Posterior cingulate gyrus (tissue), 11 donors: Measurements from ENCODE around the gene ROBO1.
A peak's percentile ranks its signal among the peaks of the same experiment; 100 is the strongest.

ENCODE experiments used
- DNase-seq, 10 donors: peaks; one replicate each; pipeline versions ENCODE4 v3.0.0 to v3.0.0-alpha.2; 2020 to 2021; ENCODE audit warnings: mixed read lengths in 3 of 10
- intact Hi-C: fragments of 100-400 bp; cut with DNase I; formaldehyde crosslinking; loops from one replicate; pipeline ENCODE4 v1.15.1; 2023

The ROBO1 gene

DNA sequence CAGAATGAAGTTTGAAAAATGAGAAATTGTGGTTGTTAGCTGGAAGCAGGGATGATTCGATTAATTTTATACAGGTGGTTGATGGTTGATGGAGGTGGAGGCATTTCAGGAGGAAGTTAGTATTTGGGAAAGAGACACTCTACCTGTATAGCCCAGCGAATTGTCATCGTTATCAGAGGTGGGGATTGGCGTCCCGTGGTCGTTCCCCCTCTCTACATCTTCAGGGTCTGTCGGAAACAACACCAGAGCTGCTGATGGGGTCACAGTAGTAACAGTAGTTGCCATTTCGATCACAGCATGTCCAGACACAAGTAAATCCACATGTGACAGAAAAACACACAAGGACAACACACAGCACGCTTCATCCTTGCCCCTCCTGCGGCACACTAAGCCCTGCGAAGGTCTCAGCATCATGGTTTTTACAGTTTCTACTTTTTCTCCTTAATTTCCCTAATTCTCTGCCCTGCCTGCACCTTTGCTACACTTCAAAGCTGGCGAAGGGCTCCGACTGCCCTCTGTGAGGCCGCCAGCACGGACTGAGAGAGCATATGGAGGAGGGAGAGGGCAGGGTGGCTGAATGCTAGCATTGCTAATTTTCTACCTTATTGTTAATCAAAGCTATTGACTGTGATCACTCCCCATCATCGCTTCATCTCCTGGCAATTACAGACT, 642.3 kb downstream of the ROBO1 start:
- DNase-seq, result no peak
- intact Hi-C loops, result no loop called here

DNA sequence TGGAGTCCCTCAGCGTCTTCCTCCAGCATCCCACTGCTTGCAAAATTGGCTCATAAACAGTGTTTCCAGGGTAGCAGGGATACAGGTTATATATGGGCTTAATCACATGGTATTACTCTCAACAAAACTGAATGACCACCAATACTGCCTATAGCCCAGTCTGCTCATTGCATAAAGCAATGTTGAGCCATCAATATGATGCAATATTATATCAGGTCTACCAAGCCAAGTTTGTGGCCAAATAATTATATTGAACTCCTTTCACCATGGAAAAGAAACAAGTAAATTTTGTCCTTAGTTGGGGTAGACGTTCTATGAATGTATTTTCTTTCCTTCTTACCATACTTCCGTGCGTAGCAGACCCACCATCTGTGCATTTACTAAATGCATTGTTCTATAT, 652.3 kb downstream of the ROBO1 start:
- intact Hi-C loops, result no loop called here

DNA sequence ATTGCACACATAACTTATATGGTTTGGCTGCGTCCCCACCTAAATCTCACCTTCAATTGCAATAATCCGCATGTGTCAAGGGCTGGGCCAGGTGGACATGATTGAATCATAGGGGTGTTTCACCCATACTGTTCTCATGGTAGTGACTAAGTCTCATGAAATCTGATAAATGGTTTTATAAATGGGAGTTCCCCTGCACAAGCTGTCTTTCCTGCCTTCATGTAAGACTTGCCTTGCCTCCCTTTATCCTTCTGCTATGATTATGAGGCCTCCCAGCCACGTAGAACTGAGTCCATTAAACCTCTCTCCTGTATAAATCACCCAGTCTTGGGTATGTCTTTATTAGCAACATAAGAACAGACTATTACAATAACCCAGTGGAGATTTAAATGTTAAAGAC, 653.9 kb downstream of the ROBO1 start:
- DNase-seq, result no peak

More for the DNA sequence above, 652.3 kb downstream of the ROBO1 start:
- DNase-seq, result no peak

DNA sequence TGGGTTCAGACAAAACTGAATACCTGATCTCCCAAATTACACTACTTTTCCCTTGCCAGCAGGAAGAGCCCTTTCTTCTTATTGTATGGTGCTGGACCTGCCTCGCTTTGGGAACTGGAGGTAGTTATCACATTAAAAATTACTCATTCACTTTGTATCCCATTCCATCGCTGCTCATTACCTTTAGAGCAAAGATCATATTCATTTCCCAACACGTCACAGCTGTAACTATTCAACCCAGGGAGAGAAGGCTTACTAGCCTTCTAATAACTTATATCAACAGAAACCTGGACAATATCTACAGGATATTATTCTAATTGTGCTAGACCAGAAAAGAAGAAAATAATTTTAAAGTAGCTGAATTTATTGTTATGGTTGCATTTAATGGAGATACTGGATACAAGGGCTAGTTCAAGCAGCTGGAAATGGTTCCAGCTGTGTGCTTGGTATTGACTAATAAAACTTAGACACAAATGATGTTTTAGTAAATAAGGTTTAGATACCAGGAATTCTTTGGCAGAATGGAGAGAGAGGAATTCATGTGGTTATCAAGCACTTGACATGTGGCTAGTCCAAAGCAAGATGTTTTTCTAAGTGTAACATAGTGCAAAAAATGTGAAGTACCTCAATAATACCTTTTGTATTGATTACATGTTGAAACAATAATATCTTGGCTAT, 656.3 kb downstream of the ROBO1 start:
- no peak for DNase-seq
- intact Hi-C loops, result no loop called here

More for the DNA sequence above, 653.9 kb downstream of the ROBO1 start:
- intact Hi-C loops, result no loop called here

DNA sequence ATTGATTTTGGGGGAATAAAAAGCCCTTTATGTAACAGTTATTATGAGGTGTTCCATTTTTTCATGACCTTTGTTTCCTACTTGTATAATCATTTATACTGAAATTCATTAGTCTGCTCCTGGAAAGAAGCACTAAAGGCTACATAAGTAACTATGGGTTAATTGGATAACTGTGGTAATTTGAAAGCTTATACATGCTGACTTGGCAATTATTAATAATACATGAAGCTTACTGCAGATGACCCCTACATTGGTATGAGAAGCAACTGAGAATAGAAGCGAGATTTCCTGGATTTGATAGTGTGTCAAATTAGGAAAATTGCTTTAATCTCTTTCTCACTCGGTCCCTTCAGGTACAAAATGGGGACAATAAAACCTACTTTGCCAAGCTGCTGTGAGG, 658.0 kb downstream of the ROBO1 start:
- DNase-seq, result no peak
- intact Hi-C loops, result no loop called here

DNA sequence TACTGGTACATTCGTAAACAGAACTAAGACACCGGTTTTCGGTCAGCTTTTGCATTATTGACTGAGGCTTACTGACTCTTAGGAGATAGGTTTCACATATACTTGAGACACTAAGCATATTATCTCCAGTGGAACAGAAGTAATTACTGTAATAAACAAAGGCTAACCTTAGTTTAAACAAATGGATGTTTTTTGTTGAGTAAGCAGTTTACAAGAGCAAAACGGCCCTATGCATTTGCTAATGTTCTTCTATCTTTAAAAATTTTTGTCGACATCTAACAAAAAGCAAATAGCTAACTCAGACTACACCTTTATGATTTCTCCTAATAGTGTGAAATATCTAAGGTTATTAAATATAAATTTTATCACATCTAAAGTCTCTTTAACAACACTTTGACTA, 664.5 kb downstream of the ROBO1 start:
- intact Hi-C loops, result no loop called here
- no peak for DNase-seq

DNA sequence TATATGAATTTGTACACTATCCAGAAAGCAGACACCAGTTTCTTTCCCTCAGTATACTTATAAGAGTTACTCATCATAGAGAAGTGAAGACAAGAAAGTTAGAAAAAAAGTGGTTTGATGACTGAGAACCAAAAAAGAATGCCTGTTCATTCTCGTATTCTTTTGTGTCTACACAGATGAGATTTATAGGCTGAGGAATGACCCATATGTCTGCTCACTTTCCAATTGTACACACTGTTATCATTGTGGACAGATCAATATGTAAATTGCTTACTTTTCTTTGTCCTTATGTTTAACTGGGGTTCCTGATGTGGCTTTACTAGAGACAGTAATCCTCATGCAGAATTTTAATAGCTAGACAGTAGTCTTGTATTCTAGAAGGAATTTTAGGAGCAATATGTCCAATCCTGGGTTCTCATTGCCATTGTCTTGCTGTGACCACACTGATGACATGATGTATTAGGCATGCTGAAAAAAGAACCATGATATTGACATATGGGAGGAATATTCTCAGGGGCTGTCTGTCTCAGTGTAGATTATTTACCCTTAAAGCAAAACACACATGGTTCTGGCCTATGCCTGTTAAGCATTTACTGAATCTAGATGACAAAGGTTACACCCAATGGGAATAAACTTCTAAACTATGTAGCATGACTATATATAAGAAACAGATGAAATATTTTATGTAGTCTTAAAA, 669.7 kb downstream of the ROBO1 start:
- intact Hi-C loops, result no loop called here
- no peak for DNase-seq

DNA sequence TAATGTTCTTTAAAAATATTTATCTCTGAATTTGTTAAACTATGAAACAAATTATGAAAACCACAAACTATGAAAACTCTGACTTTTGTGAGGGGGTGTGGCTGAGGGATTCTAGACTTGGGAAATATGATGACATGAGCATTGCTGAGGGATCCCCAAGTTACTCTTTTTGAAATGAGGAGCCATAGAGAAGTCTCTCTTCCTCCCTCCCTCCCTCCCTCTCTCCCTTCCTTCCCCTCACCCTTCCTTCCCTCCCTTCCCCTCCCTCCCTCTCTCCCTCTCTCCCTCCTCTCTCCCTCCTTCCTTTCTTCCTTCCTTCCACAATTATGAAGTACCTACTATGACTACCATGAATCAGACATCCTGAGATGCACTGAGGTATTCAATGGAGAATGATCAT, 673.1 kb downstream of the ROBO1 start:
- DNase-seq, result no peak
- intact Hi-C loops, result no loop called here

DNA sequence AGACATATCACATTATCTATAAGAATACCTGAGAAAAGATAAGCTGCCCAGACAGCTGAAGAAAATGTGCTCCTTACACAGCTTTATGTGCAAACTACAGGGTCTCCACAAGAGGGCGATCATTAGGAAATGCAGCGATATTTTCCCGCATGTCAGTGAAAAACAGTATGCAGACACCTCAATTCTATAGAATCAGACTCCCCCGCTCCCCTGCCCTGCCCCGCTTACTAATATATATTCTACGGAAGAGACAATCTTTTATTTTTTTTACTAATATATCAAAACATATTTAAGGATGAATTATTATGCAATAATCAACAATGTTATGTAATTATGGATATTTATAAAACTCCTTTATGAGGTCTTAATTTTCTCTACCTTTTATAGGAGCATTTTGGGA, 681.3 kb downstream of the ROBO1 start:
- intact Hi-C loops, result loop anchor here (5.0 kb wide), 1 partner anchor 276 kb away; no protein-coding TSS in a partner anchor
- DNase-seq, result peak in 9 of 10 donors; percentile 7 to 72 (median 37)

DNA sequence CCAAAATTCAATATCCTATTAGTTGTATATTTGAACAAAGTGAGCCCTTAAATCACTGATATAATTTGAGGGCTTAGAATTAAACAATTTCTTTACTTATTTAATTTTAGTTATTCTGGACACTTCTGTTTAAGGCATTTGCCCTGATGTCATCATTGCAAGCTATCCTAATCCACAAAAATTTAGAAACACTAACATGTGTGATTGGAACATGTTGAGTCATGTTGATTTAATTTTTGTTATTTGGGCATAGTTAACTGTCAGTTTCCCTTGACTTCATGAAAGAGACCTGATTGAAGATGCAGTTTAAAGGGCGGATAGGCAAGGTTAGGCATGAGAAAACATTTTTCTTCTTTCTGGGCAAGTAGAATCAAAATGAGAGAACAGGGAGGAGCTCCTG, 682.6 kb downstream of the ROBO1 start:
- DNase-seq, result no peak
- intact Hi-C loops, result loop anchor here (5.0 kb wide), 1 partner anchor 277 kb away; no protein-coding TSS in a partner anchor

DNA sequence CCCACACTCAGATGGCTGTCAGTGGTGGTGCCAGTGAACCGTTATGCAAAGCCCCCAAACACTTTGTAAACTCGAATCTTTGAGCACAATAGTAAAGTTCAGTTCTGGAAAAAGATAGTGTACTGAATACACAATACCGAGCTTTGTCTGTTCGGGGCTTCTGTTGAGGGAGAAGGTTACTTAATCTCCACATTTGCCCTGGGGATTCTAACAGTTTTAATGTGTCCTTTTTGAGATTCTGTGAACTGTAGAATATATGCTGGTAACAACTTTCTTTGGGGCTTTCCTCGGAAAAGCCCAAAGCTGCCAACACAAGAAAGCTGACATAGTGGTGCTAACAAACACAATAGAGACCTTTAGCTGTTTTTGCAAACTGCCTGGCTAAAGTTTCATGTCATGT, 686.5 kb downstream of the ROBO1 start:
- no peak for DNase-seq
- intact Hi-C loops, result no loop called here

DNA sequence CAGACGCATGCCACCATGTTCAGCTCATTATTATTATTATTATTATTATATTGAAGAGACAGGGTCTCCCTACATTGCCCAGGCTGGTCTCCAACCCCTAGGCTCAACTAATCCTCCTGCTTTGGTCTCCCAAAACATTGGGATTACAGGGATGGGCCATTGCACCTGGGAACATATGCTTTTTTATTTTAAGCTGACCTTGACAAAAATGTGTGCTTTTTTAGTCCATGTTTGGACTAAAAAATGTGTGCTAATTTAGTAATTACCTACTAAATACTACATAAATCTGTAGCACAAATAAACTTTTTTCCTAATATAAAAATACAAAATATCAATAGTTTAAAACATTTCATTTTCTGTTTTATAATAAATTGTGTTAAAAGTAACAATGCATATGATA, 693.2 kb downstream of the ROBO1 start:
- DNase-seq, result no peak
- intact Hi-C loops, result no loop called here

DNA sequence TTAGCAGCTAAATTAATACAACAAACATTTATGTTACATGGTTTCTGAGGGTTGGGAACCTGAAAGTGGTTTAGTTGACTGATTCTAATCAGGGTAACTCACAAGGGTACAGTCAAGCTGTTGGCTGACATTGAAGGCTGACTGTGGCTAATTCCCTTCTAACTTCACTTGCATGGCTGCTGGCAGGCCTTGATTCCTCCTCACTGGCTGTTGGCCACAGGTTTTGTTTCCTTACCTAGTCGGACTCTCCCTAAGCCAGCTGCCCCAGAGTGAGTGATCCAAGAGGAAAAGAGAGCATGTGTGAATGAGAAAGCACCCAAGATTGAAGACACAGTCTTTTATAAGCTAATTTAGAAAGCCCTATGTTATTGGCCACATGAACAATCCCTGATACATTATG, 700.1 kb downstream of the ROBO1 start:
- no peak for DNase-seq
- intact Hi-C loops, result no loop called here

DNA sequence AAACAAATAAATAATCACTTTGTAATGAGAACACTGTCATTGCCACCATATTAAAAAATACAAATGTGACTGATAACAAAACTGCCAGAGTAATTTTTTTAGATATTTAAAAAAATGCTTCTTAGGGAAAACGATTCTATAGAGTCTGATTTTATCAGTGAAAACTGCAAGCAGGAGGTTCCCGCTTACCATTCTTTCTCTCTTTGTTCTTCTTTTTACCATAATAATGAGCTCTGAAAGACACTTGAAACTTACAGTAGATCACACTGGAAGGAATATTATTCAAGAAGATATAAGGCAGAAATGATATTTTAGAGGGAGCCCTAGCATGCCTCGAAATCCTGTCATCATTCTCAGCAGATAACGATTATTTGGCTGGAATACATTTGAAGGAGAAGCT, 701.3 kb downstream of the ROBO1 start:
- intact Hi-C loops, result no loop called here
- no peak for DNase-seq

DNA sequence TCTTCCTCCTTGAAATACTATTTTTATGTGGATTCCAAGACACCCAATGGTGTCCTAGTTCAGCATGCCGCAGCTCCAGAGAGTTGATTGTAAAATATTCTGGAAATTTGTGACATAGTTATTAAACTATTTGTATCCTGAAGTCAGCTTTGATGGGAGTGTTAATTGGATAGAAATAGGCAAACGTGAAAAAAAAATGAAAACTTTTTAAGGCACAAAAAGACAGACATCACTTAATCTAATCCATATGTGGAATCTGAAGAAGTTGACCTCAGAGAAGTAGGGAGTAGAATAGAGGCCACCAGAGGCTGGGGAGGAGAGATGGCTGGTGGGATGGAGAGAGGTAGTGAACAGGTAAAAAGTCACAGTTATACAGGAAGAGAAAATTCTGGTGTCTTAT, 704.2 kb downstream of the ROBO1 start:
- DNase-seq, result no peak
- intact Hi-C loops, result no loop called here

DNA sequence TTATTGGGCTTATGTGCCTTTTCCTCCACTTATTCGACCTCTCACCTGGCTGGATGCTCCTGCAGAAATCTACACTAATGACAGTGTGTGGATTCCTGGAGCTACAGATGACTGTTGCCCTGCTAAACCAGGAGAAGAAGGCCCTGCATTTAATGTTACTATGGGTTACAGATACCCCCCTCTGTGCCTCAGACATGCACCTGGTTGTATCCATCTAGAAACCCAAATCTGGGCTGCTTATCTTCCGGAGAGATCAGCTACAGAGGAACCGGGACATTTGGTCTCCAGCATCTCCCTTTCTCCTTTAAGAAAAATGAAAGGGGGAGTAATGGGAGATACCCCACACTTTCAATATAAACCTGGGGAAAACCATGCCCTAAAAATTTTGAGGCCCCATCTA, 710.0 kb downstream of the ROBO1 start:
- DNase-seq, result no peak
- intact Hi-C loops, result no loop called here

DNA sequence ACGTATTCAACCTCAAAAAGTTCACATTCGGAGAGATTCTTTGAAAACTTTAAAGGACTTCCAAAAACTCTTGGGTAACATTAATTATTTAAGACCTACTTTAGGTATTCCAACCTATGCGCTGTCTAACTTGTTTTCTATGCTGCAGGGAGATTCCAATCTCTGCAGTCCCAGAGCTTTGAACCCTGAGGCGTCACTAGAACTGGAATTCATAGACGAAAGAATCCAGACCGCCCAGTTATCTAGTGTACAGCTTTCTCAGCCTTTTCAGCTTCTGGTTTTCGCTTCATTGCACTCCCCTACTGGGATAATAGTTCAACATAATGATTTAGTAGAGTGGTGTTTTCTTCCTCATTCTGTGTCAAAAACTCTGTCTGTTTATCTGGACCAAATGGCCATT, 711.3 kb downstream of the ROBO1 start:
- no peak for DNase-seq
- intact Hi-C loops, result no loop called here

DNA sequence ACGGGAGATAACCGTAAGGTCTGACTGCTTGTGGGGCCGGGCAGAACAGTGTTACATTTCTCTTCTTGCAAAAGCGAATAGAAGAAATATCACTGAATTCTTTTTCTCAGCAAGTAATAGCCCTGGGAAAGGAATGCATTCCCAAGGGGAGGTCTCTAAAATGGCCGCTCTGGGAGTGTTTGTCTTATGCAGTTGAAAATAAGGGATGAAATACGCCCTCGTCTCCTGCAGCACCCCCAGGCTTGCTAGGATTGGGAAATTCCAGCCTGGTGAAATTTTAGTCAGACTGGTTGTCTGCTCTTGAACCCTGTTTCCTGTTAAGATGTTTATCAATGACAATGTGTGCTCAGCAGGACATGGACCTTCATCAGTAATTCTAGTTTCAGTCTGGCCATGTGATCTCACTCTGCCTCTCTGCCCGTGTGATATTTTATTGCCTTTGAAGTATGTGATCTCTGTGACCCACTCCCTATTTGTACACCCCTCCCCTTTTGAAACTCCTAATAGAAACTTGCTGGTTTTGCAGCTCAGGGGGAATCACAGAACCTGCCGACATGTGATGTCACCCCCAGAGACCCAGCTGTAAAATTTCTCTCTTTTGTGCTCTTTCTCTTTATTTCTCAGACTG, 715.6 kb downstream of the ROBO1 start:
- intact Hi-C loops, result no loop called here
- DNase-seq, result no peak

DNA sequence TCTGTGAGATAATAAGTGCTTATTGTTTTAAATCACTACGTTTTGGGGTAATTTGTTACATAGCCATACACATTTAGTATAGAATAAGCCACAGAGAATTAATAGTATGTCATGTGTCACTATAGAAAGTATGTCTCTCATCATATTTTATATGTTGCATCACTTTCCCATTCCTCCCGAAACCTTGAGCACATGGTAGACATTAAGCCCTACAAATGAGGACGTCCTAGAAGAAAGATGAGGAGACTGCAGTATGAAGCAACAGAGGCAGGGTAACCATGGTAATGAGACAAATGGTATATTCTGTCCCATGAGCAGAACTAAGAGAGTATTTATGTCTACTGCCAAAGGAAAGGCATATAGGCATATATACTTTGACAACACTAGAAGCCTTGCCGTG, 720.2 kb downstream of the ROBO1 start:
- intact Hi-C loops, result no loop called here
- no peak for DNase-seq

DNA sequence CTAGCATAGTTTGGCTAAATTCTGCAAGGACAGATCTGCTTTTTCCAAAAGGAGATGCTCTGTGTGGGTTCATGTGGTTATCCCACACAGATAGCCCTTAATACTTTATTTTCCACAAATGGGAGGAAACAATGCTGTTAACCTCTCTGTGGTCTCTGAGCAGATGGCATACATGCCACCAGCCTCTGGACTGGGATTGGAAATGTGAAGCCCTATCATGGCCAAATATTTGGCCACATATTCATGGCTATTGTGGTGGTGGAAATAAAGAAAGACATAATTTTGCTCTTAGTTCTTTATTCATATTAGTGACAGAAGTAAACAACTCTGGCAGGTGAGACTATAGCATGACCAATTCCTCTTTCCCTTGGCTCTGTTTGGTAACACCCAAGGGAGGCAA, 726.2 kb downstream of the ROBO1 start:
- intact Hi-C loops, result no loop called here

DNA sequence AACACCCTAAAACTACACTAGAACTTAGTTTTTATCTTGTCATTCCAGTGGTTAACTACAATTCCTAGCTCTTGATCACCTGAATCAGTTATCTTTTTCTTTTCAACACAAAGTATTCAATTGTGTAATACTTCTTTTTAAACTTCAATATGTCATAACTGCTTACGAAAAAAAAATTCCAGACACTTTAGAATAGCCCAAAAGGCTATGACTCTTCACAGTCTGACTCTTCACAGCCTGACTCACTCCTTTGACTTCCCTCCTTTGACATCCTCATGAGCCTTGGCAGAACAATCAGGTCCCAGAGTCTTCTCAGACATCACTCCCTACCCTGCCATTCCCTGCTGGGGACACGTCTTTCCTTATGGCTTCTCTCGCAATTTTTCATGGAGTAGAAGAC, 727.1 kb downstream of the ROBO1 start:
- DNase-seq, result no peak
- intact Hi-C loops, result no loop called here

More for the DNA sequence above, 726.2 kb downstream of the ROBO1 start:
- DNase-seq, result no peak
